SU-DHL-6 (cell line): ENCODE results near the gene FADS3.
A peak's percentile ranks its signal among the peaks of the same experiment; 100 is the strongest.

ENCODE experiments used
- H2AFZ ChIP-seq: fragments of 200-600 bp; sonication (generic); 2 replicates; pipeline ENCODE4 v1.6.1; 2014; ENCODE audit warnings: low read depth, mild to moderate bottlenecking, moderate library complexity, mixed read lengths, antibody characterized with exemption, low read length; ENCODE audit not compliant: severe bottlenecking
- H3F3A ChIP-seq: fragments of 200-600 bp; shearing (Covaris generic); 2 replicates; pipeline ENCODE4 v1.6.0; 2016; ENCODE audit warnings: antibody characterized with exemption, mild to moderate bottlenecking; ENCODE audit not compliant: insufficient read depth
- H3K27ac ChIP-seq: fragments of 200-600 bp; sonication (generic); 2 replicates; pipeline ENCODE4 v1.5.1; 2016; ENCODE audit warnings: low read depth, mild to moderate bottlenecking, low read length, moderate library complexity, mixed read lengths
- H3K27me3 ChIP-seq: fragments of 200-600 bp; sonication (generic), shearing (Covaris generic); 2 replicates; pipeline ENCODE4 v1.6.0; 2014; ENCODE audit warnings: mild to moderate bottlenecking, low read length
- H3K36me3 ChIP-seq: fragments of 200-600 bp; sonication (generic); 2 replicates; pipeline ENCODE4 v1.6.1; 2014; ENCODE audit warnings: mild to moderate bottlenecking, low read length, mixed read lengths
- H3K4me2 ChIP-seq: fragments of 300-600, 200-600 bp; shearing (Covaris generic), sonication (generic); 2 replicates; pipeline ENCODE4 v1.6.0; 2014; ENCODE audit warnings: low read length, low read depth, mild to moderate bottlenecking; ENCODE audit not compliant: poor library complexity, severe bottlenecking
- H3K4me3 ChIP-seq: fragments of 200-600 bp; sonication (generic); 2 replicates; pipeline ENCODE4 v1.5.1; 2014; ENCODE audit warnings: antibody characterized with exemption, low read length, mild to moderate bottlenecking, mixed read lengths; ENCODE audit not compliant: insufficient read depth, poor library complexity, severe bottlenecking
- H3K79me2 ChIP-seq: fragments of 200-600 bp; sonication (generic); 2 replicates; pipeline ENCODE4 v1.6.1; 2014; ENCODE audit warnings: mild to moderate bottlenecking, low read length, moderate library complexity; ENCODE audit not compliant: insufficient read depth
- H3K9ac ChIP-seq: fragments of 200-600 bp; sonication (generic); 2 replicates; pipeline ENCODE4 v1.7.0; 2014; ENCODE audit warnings: mild to moderate bottlenecking, low read length
- H3K9me2 ChIP-seq: fragments of 200-600 bp; sonication (generic); replicated peaks from 2 replicates; pipeline ENCODE4 v1.6.1; 2014; ENCODE audit warnings: low read length; ENCODE audit not compliant: insufficient read depth
- H3K9me3 ChIP-seq: fragments of 200-600 bp; sonication (generic); 2 replicates; pipeline ENCODE4 v1.6.1; 2014; ENCODE audit warnings: low read length, mixed read lengths; ENCODE audit not compliant: insufficient read depth
- H4K20me1 ChIP-seq: fragments of 200-600 bp; sonication (generic); 2 replicates; pipeline ENCODE4 v1.6.1; 2014; ENCODE audit warnings: low read depth, mild to moderate bottlenecking, antibody characterized with exemption, low read length, moderate library complexity, mixed read lengths
- EZH2phosphoT487 ChIP-seq: fragments of 200-600 bp; sonication (generic), shearing (Covaris generic); conservative IDR thresholded peaks from 2 replicates; pipeline ENCODE4 v1.6.1; 2018; ENCODE audit warnings: mild to moderate bottlenecking, antibody characterized with exemption, low read length, moderate library complexity, mixed read lengths
- TF ChIP-seq, protein P1 (sequence below): fragments of 200-600 bp; sonication (generic); IDR thresholded peaks from one replicate; pipeline ENCODE4 v1.5.1; 2017; ENCODE audit warnings: antibody characterized with exemption, mild to moderate bottlenecking, low read length, moderate library complexity; ENCODE audit not compliant: insufficient read depth, poor library complexity, severe bottlenecking

The FADS3 gene, protein sequence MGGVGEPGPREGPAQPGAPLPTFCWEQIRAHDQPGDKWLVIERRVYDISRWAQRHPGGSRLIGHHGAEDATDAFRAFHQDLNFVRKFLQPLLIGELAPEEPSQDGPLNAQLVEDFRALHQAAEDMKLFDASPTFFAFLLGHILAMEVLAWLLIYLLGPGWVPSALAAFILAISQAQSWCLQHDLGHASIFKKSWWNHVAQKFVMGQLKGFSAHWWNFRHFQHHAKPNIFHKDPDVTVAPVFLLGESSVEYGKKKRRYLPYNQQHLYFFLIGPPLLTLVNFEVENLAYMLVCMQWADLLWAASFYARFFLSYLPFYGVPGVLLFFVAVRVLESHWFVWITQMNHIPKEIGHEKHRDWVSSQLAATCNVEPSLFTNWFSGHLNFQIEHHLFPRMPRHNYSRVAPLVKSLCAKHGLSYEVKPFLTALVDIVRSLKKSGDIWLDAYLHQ

DNA sequence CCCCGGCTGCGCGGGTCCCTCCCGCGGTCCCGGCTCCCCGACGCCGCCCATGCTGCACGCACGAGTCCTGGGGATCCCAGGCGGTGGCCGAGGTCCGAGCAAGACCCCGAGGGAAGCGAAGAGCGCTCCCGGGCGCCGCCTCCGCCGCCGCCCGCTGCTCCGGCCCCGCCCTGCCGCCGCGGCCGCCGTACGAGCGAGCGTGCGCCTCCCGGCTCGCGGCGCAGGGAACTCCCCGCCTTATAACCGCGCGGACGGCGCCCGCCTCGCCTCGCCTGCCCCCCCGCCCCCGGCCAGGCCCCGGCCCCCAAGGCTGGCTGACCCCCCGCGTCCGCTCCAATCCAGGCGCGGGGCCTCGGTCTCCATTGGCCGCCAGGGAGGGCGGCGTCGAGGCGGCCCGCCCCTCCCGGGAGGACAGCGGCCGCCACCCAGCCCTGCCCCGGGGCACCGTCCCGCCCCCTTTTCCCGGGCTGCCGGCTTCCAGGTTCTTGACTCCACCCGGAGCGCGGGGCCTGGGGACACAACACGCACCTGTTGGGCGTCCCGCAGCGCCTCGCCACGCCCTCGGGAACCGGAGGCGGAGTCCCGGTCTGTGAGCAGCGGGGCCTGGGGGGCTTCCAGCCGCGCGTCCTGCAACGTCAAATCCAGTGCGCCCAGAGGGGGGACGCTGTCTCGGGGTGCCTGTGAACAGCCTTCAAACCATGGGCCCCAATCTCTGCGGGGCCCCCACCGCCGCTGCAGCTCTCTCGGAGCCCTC, at the start of gene FADS3:
Gene FADS3 (minus strand): TSS at position 215 of the 754 bp plus-strand sequence. CDS start 164 bp downstream, at position 51.
- Histone ChIP-seq H3K79me2 (no peaks in the 10 kb centered on the region), H3K4me2 (peak within 1 kb of the TSS; percentile 65), H3K9ac (peak within 1 kb of the TSS; percentile 68), H3K36me3 (no peaks in the 10 kb centered on the region), H3K9me2 (no peaks in the 10 kb centered on the region), H3K27ac (peak within 1 kb of the TSS; percentile 35), H3K27me3 (no peaks in the 10 kb centered on the region), H4K20me1 (no peaks in the 10 kb centered on the region), H3K9me3 (no peaks in the 10 kb centered on the region), H3F3A (peaks cover 7% of the 10 kb centered on the region; the same call in 1 of the 2 replicates), H3K4me3 (peak within 1 kb of the TSS; percentile 71), H2AFZ (peak within 1 kb of the TSS; percentile 85)
- no peak for TF ChIP-seq EZH2phosphoT487
- TF ChIP-seq, protein P1, sequence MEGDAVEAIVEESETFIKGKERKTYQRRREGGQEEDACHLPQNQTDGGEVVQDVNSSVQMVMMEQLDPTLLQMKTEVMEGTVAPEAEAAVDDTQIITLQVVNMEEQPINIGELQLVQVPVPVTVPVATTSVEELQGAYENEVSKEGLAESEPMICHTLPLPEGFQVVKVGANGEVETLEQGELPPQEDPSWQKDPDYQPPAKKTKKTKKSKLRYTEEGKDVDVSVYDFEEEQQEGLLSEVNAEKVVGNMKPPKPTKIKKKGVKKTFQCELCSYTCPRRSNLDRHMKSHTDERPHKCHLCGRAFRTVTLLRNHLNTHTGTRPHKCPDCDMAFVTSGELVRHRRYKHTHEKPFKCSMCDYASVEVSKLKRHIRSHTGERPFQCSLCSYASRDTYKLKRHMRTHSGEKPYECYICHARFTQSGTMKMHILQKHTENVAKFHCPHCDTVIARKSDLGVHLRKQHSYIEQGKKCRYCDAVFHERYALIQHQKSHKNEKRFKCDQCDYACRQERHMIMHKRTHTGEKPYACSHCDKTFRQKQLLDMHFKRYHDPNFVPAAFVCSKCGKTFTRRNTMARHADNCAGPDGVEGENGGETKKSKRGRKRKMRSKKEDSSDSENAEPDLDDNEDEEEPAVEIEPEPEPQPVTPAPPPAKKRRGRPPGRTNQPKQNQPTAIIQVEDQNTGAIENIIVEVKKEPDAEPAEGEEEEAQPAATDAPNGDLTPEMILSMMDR, result no peak

DNA sequence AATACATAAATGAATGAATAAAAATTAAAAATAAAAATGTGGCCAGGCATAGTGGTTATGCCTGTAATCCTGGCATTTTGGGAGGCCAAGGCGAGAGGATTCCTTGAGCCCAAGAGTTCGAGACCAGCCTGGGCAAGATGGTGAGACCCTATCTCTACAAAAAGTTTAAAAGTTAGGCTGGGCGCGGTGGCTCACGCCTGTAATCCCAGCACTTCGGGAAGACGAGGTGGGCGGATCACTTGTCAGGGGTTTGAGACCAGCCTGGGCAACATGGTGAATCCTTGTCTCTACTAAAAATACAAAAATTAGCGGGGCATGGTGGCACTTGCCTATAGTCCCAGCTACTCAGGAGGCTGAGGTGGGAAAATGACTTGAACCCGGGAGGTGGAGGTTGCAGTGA, 49.1 kb upstream of the FADS3 start:
- Histone ChIP-seq H3K9me2 (no peaks in the 10 kb centered on the region), H4K20me1 (no peaks in the 10 kb centered on the region), H3K9ac (no peak overlapping the region), H2AFZ (no peak overlapping the region), H3K36me3 (no peaks in the 10 kb centered on the region), H3K9me3 (no peaks in the 10 kb centered on the region), H3K27ac (no peak overlapping the region), H3K4me2 (no peak overlapping the region), H3K27me3 (no peaks in the 10 kb centered on the region), H3K4me3 (no peak overlapping the region), H3K79me2 (no peaks in the 10 kb centered on the region), H3F3A (no peaks in the 10 kb centered on the region)
- TF ChIP-seq, protein P1, result no peak
- TF ChIP-seq EZH2phosphoT487, result no peak

DNA sequence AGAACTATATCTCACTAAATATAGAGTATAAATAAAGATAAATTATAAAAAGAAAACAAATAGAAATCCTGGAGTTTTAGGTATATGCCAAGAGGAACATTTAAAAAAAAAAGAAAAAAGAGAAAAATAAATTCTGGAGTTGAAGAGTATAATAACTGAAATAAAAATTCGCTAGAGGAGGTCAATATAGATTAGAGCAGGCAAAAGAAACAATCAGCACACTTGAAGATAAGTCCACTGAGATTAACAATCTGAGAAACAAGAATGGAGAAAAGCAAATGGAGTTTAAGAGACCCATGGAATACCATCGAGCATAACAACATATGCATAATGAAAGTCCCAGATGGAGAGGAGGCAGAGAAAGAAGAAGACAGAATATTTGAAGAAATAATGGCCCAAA, 44.5 kb upstream of the FADS3 start:
- H3K9me2 ChIP-seq, result no peaks in the 10 kb centered on the region
- TF ChIP-seq, protein P1, result no peak
- no peak for TF ChIP-seq EZH2phosphoT487
- H3K4me3 ChIP-seq, result no peak overlapping the region

More for the DNA sequence above, 44.5 kb upstream of the FADS3 start:
- Histone ChIP-seq H3F3A (no peaks in the 10 kb centered on the region), H3K79me2 (no peaks in the 10 kb centered on the region), H4K20me1 (no peaks in the 10 kb centered on the region), H3K4me2 (no peak overlapping the region), H3K36me3 (no peaks in the 10 kb centered on the region), H3K27me3 (no peaks in the 10 kb centered on the region), H3K9ac (no peak overlapping the region), H3K9me3 (no peaks in the 10 kb centered on the region), H2AFZ (no peak overlapping the region), H3K27ac (no peak overlapping the region)
